ENCODE measurements around the gene GAL3ST3. TPM values are rescaled to one million over a fixed set of nuclear protein-coding genes. Genes with fewer than 3 reads are reported as not detected.

GAL3ST3 gene
- total RNA-seq, 1 donor from 2014 or later = not detected

Other genes with a start within 250 kb of the GAL3ST3 start
- 0.36 and 0.40 TPM in 2 replicates for gene SNX32, start 215.2 kb downstream of the GAL3ST3 start, total RNA-seq
- 748 and 837 TPM in 2 replicates for gene CFL1, start 191.0 kb downstream of the GAL3ST3 start, total RNA-seq
- 46.8 and 47.6 TPM in 2 replicates for gene MUS81, start 188.7 kb downstream of the GAL3ST3 start, total RNA-seq
- 124 and 141 TPM in 2 replicates for gene EFEMP2, start 176.4 kb downstream of the GAL3ST3 start, total RNA-seq
- gene CTSW, start 169.3 kb downstream of the GAL3ST3 start, total RNA-seq = not detected in 2 replicates
- 92.4 and 103 TPM in 2 replicates for gene FIBP, start 160.7 kb downstream of the GAL3ST3 start, total RNA-seq
- gene CCDC85B, start 158.5 kb downstream of the GAL3ST3 start, total RNA-seq = 76.4 and 102 TPM in 2 replicates
- 7.5 and 11.6 TPM in 2 replicates for gene FOSL1, start 148.8 kb downstream of the GAL3ST3 start, total RNA-seq
- 30.5 and 36.2 TPM in 2 replicates for gene C11orf68, start 130.1 kb downstream of the GAL3ST3 start, total RNA-seq
- gene DRAP1, start 129.7 kb downstream of the GAL3ST3 start, total RNA-seq = 133 and 165 TPM in 2 replicates
- not detected in 2 replicates for gene TSGA10IP, start 103.7 kb downstream of the GAL3ST3 start, total RNA-seq
- gene SART1, start 87.4 kb downstream of the GAL3ST3 start, total RNA-seq = 32.3 and 39.2 TPM in 2 replicates
- 39.4 and 41.3 TPM in 2 replicates for gene EIF1AD, start 47.0 kb downstream of the GAL3ST3 start, total RNA-seq
- 59.3 and 67.2 TPM in 2 replicates for gene BANF1, start 46.7 kb downstream of the GAL3ST3 start, total RNA-seq
- 1.9 TPM in 1 of 2 replicates, not detected in the other for gene CST6, start 37.2 kb downstream of the GAL3ST3 start, total RNA-seq
- gene CATSPER1, start 22.7 kb downstream of the GAL3ST3 start, total RNA-seq = not detected in 2 replicates
- gene SF3B2, start 3.2 kb upstream of the GAL3ST3 start, total RNA-seq = 115 and 134 TPM in 2 replicates
- 25.4 and 26.6 TPM in 2 replicates for gene PACS1, start 21.1 kb upstream of the GAL3ST3 start, total RNA-seq
- gene KLC2, start 208.5 kb upstream of the GAL3ST3 start, total RNA-seq = 37.6 and 49.9 TPM in 2 replicates
- gene RAB1B, start 219.5 kb upstream of the GAL3ST3 start, total RNA-seq = 143 and 146 TPM in 2 replicates
- gene CNIH2, start 229.0 kb upstream of the GAL3ST3 start, total RNA-seq = 1.3 and 1.9 TPM in 2 replicates
- gene YIF1A, start 240.0 kb upstream of the GAL3ST3 start, total RNA-seq = 115 and 165 TPM in 2 replicates
- 0.08 and 0.26 TPM in 2 replicates for gene TMEM151A, start 242.7 kb upstream of the GAL3ST3 start, total RNA-seq

Measured in myocyte (in vitro differentiated cells).